Keratinocyte (primary cell): ENCODE measurements around the gene FAM219B. TPM values are rescaled to one million over a fixed set of nuclear protein-coding genes. Genes with fewer than 3 reads are reported as not detected.
"Not testable (repeated sequence)": the region's sequence is repeated elsewhere in the genome, so short reads cannot be mapped to it uniquely, and the experiment has no call there.

ENCODE experiments used
- DNase-seq: peaks from one replicate; pipeline ENCODE4 v3.0.0-alpha.2; 2011; ENCODE audit warnings: low read depth, missing footprints, low spot score
- FAIRE-seq: peaks from 2 replicates; lab custom pipeline; 2011; peaks lifted over from hg19 to GRCh38; lab: Jason Lieb, UNC
- H2AFZ ChIP-seq: 2 replicates; pipeline ENCODE4 v1.6.0; 2012; ENCODE audit warnings: low read length, control low read depth, inconsistent platforms; ENCODE audit not compliant: control insufficient read depth
- H3K27ac ChIP-seq: 2 replicates; pipeline ENCODE4 v1.5.1; 2011; ENCODE audit warnings: low read length; ENCODE audit not compliant: control insufficient read depth, insufficient read depth
- H3K27me3 ChIP-seq: 3 replicates; pipeline ENCODE4 v1.6.0; 2011; ENCODE audit warnings: low read length; ENCODE audit not compliant: control insufficient read depth, insufficient read depth; ENCODE audit errors: extremely low read depth
- H3K36me3 ChIP-seq, 2 experiments: 2 replicates in 1 of 2; 3 replicates in 1 of 2; pipeline ENCODE4 v1.5.1; 2011; ENCODE audit warnings: low read length in 2 of 2, mild to moderate bottlenecking in 1 of 2; ENCODE audit not compliant: control insufficient read depth in 2 of 2, insufficient read depth in 2 of 2; ENCODE audit errors: extremely low read depth in 1 of 2
- H3K4me1 ChIP-seq: 3 replicates; pipeline ENCODE4 v1.5.1; 2011; ENCODE audit warnings: low read length; ENCODE audit not compliant: control insufficient read depth, insufficient read depth; ENCODE audit errors: extremely low read depth
- H3K4me2 ChIP-seq: 3 replicates; pipeline ENCODE4 v1.6.0; 2011; ENCODE audit warnings: low read depth, low read length; ENCODE audit not compliant: control insufficient read depth, insufficient read depth; ENCODE audit errors: extremely low read depth
- H3K4me3 ChIP-seq, 3 experiments: fragments of 200-600 bp in 1 of 3; sonication (generic) in 1 of 3; 2 replicates in 2 of 3; 3 replicates in 1 of 3; pipeline ENCODE4 v1.5.1; 2011 to 2016; ENCODE audit warnings: low read length in 3 of 3, mild to moderate bottlenecking in 3 of 3, control low read depth in 2 of 3, inconsistent platforms in 1 of 3, low read depth in 1 of 3, mixed read lengths in 1 of 3, mixed run types in 1 of 3, moderate library complexity in 1 of 3; ENCODE audit not compliant: control insufficient read depth in 2 of 3, insufficient read depth in 2 of 3; ENCODE audit errors: extremely low read depth in 1 of 3
- H3K79me2 ChIP-seq: 2 replicates; pipeline ENCODE4 v1.6.0; 2012; ENCODE audit warnings: low read length; ENCODE audit not compliant: control insufficient read depth, insufficient read depth
- H3K9ac ChIP-seq: 3 replicates; pipeline ENCODE4 v1.6.0; 2011; ENCODE audit warnings: low read length; ENCODE audit not compliant: control insufficient read depth, insufficient read depth; ENCODE audit errors: extremely low read depth
- H3K9me1 ChIP-seq: 3 replicates; pipeline ENCODE4 v1.6.0; 2011; ENCODE audit warnings: low read length; ENCODE audit not compliant: control insufficient read depth, insufficient read depth; ENCODE audit errors: extremely low read depth
- H3K9me3 ChIP-seq: 2 replicates; pipeline ENCODE4 v1.5.1; 2012; ENCODE audit warnings: low read depth, low read length; ENCODE audit not compliant: control insufficient read depth
- H4K20me1 ChIP-seq: 3 replicates; pipeline ENCODE4 v1.6.0; 2011; ENCODE audit warnings: low read length; ENCODE audit not compliant: control insufficient read depth, insufficient read depth; ENCODE audit errors: extremely low read depth
- EZH2 ChIP-seq: IDR thresholded peaks from one replicate; pipeline ENCODE4 v1.6.1; 2012; ENCODE audit warnings: inconsistent platforms, mild to moderate bottlenecking, low read length, moderate library complexity
- dilution Hi-C: fragments of 300-500 bp; cut with MboI; formaldehyde crosslinking; loops from one replicate; pipeline ENCODE4 v1.7.0; 2020; ENCODE audit warnings: low sequenced_read_pairs; ENCODE audit not compliant: extremely low pct_ligation_motif_present
- polyA plus RNA-seq, 5 experiments: library from polyadenylated mRNA; depleted of rRNA in 3 of 5; stranded (reverse) in 3 of 5; stranded (forward) in 1 of 5; unstranded in 1 of 5; fragments of >200 nt; gene quantifications; 1 replicate in 1 of 5; 2 replicates in 3 of 5; 3 replicates in 1 of 5; pipeline versions ENCODE4 v1.2.1 to v1.2.3, GENCODE V29; 2011 to 2012; ENCODE audit warnings: missing spikeins in 2 of 5, low read depth in 1 of 5, low replicate concordance in 1 of 5
- TF ChIP-seq, protein P1 (sequence below), 3 experiments: IDR thresholded peaks in 1 of 3; conservative IDR thresholded peaks in 1 of 3; optimal IDR thresholded peaks in 1 of 3; 2 replicates in 2 of 3; 3 replicates in 1 of 3; pipeline versions ENCODE3 to v1.5.1; 2011; ENCODE audit warnings: low read length in 3 of 3, mild to moderate bottlenecking in 3 of 3, moderate library complexity in 2 of 3, control low read depth in 1 of 3, inconsistent platforms in 1 of 3; ENCODE audit not compliant: insufficient read depth in 2 of 3; ENCODE audit errors: extremely low read depth in 1 of 3

Gene FAM219B
- polyA plus RNA-seq, 1 donor (not counting 4 experiments of a cell fraction or from before 2014, with no cell fraction given), result 45.4 TPM

DNA sequence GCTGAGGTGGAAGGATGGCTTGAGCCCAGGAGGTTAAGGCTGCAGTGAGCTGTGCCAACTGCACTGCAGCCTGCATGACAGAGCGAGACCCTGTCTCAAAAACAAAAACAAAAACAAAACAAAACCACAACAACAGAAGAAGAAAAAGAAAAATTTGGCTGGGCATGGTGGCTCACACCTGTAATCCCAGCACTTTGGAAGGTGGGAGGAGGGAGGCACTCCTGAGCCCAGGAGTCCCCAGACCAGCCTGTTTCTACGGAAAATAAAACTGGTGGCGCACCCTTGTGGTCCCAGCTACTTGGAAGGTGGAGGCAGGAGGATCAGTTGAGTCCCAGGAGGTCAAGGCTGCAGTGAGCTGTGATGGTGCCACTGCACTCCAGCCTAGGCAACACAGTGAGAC lies 28.5 kb upstream of the FAM219B start:
- H3K79me2 ChIP-seq, result peaks cover 69% of the 10 kb centered on the region
- H3K4me2 ChIP-seq, H3K4me3 ChIP-seq, H3K27ac ChIP-seq, H3K9me1 ChIP-seq, FAIRE-seq, H3K27me3 ChIP-seq, dilution Hi-C loops, H4K20me1 ChIP-seq, H3K36me3 ChIP-seq, H2AFZ ChIP-seq, DNase-seq, H3K9ac ChIP-seq, H3K9me3 ChIP-seq, H3K4me1 ChIP-seq: not testable (repeated sequence)
- TF ChIP-seq, protein P1, sequence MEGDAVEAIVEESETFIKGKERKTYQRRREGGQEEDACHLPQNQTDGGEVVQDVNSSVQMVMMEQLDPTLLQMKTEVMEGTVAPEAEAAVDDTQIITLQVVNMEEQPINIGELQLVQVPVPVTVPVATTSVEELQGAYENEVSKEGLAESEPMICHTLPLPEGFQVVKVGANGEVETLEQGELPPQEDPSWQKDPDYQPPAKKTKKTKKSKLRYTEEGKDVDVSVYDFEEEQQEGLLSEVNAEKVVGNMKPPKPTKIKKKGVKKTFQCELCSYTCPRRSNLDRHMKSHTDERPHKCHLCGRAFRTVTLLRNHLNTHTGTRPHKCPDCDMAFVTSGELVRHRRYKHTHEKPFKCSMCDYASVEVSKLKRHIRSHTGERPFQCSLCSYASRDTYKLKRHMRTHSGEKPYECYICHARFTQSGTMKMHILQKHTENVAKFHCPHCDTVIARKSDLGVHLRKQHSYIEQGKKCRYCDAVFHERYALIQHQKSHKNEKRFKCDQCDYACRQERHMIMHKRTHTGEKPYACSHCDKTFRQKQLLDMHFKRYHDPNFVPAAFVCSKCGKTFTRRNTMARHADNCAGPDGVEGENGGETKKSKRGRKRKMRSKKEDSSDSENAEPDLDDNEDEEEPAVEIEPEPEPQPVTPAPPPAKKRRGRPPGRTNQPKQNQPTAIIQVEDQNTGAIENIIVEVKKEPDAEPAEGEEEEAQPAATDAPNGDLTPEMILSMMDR (optimal IDR thresholded peaks at IDR 0.05 in 1 of 3, IDR thresholded peaks at IDR 0.05 in 1 of 3, conservative IDR thresholded peaks at IDR 0.05 in 1 of 3; ENCODE audit: extremely low read depth in 1 of 3, insufficient read depth in 2 of 3, low read length in 3 of 3), result peak in 1 of 3 experiments; percentile 17

DNA sequence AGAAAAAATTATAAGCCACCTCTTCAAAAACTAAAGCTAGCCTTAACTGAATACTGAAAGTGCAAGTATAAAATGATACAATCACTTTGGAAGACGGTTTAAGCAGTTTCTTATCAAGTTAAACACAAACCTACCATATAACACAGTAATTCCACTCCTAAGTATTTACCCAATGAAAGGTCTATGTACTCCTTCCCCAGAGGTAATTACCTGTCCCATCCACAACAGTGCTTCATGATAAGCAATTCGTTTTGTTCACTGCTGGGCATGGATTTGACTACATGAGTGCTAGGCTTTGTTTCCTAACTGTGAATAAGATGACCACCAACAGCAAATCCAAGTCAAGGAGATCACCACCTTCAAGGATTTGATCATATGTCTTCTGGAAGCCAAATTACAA lies 26.9 kb upstream of the FAM219B start:
- no peak overlapping the region for H3K4me3 ChIP-seq
- H3K79me2 ChIP-seq, result peaks cover 77% of the 10 kb centered on the region
- TF ChIP-seq EZH2, result no peak
- TF ChIP-seq, protein P1 (optimal IDR thresholded peaks at IDR 0.05 in 1 of 3, IDR thresholded peaks at IDR 0.05 in 1 of 3, conservative IDR thresholded peaks at IDR 0.05 in 1 of 3; ENCODE audit: extremely low read depth in 1 of 3, insufficient read depth in 2 of 3, low read length in 3 of 3), result no peak
- no peaks in the 10 kb centered on the region for H3K4me1 ChIP-seq
- no peak overlapping the region for H3K9ac ChIP-seq
- H4K20me1 ChIP-seq, result no peaks in the 10 kb centered on the region
- H3K27ac ChIP-seq, result no peak overlapping the region
- FAIRE-seq, result no peak
- peaks cover 6 to 11% of the 10 kb centered on the region in 2 experiments for H3K36me3 ChIP-seq
- no peaks in the 10 kb centered on the region for H3K27me3 ChIP-seq
- no peak overlapping the region for H2AFZ ChIP-seq
- no peak overlapping the region for H3K4me2 ChIP-seq
- dilution Hi-C loops, result no loop called here
- no peaks in the 10 kb centered on the region for H3K9me3 ChIP-seq
- no peak for DNase-seq
- H3K9me1 ChIP-seq, result no peaks in the 10 kb centered on the region
